Purkinje cell (primary cell): Measurements from ENCODE around the gene ERCC6. TPM values are rescaled to one million over a fixed set of nuclear protein-coding genes. Genes with fewer than 3 reads are reported as not detected.

ENCODE experiments used
- polyA plus RNA-seq: library from polyadenylated mRNA; unstranded; fragments of >200 nt; fragmentation: Nextera tagmentation; gene quantifications from 2 replicates; pipeline ENCODE4 v1.2.1, GENCODE V29; 2014

Gene ERCC6
- 43.5 and 52.9 TPM in 2 replicates for polyA plus RNA-seq

GRCh38 chr10:49538381-49539319 lies at the start of gene ERCC6:
Gene ERCC6, minus strand, starts transcription at chr10:49539121.

Other genes with a start within 250 kb of the ERCC6 start
- gene C10orf71, start 240.0 kb downstream of the ERCC6 start, polyA plus RNA-seq: not detected in 2 replicates
- 0.25 and 4.2 TPM in 2 replicates for gene DRGX, start 143.0 kb downstream of the ERCC6 start, polyA plus RNA-seq
- not detected in 2 replicates for gene SLC18A3, start 71.2 kb upstream of the ERCC6 start, polyA plus RNA-seq
- not detected in 2 replicates for gene CHAT, start 74.9 kb upstream of the ERCC6 start, polyA plus RNA-seq
- 5.7 TPM in 1 of 2 replicates, not detected in the other for gene C10orf53, start 140.5 kb upstream of the ERCC6 start, polyA plus RNA-seq
- gene OGDHL, start 223.2 kb upstream of the ERCC6 start, polyA plus RNA-seq: 12.7 and 15.0 TPM in 2 replicates